ENCODE results near the gene FXYD5.

The FXYD5 gene

DNA sequence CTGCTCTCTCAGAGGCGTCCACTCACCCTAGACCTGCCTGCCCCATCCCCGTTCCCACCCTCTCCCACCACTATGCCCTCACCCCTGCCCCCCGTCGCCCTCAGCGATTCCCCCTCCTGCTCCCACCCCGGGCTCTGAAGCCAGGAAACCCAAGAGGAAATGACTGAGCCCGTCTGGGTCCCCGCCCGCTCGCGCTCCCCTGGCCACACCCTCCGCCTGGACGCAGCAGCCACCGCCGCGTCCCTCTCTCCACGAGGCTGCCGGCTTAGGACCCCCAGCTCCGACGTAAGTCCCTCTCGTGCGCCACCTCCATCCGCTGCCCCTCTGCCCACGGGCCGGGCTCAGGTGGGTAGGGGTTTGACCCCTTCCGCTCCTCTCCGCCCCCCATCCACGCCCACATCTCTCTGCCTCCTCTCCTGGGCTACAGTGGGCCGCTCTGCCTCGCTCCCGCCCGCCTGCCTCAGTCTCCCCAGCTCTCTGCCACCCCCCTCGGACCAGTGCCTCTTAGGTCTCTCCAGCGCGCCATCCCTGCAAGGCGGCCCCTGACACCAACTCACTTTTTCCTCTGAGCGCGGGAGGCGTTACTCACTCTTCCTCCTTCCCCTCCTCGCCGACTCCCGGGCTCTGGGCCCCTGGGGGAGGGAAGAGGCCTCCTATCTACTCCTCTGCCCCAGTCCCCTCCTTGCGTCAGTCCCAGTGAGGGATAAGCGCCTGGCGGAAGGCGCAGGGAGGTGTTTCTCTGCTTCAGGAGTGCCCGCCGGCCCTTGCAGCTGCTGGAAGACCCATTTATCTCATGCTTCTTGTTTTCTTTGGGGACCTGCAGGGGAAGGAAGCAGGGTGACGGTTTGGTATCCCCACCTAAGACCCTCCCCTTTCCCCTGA is at the start of gene FXYD5:
Gene FXYD5 (plus strand): TSS at position 211 of the 882 bp plus-strand sequence. CDS start 816 bp downstream, outside the sequence.
- no peak for DNase-seq (ENCODE audit: low read depth)

- DNase-seq (ENCODE audit: low read depth): no peak
These were observed 49.5 kb upstream of the FXYD5 start for GRCh38 chr19:35105047-35105410.

DNA sequence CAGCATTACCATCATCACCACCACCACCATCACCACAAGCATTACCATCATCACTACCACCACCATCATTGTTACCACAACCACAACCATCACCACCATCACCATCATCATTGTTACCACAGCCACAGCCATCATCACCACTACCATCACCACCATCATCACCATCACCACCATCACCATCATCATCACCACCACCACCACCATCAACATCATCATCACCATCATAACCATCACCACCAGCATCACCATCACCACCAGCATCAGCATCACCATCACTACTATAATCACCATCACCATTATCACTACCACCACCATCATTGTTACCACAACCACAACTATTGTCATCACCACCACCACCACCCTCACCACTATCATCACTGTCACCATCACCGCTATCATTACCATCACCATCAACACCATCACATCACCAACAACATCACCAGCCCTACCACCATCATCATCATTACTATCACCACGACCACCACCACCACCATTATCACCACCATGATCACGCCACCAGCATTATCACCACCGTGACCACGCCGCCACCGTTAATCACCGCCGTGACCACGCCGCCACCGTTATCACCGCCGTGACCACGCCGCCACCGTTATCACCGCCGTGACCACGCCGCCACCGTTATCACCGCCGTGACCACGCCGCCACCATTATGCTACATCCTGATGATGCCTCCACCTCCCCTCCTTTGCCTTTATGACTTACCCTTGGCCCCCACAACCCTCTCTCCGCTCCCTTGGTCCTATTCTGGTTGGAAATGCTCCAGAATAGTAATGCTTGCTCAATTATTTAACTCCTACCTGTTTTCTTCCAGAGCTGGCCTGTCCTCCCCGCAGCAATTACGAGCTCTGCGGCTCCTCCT is 48.9 kb upstream of the FXYD5 start:
- no peak for DNase-seq (ENCODE audit: low read depth)

DNA sequence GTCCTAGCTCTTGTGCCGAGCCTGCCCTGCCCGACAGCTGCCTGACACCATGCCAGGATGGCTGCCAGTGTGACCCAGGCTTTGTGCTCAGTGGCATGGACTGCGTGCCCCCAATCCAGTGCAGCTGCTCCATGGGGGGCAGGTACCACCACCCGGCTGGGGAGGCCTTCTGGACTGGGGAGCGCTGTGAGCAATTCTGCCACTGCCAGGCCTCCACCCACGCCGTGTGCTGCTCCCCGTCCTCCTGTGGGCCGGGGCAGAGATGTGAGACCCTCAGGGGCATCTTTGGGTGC is 48.3 kb upstream of the FXYD5 start:
- DNase-seq (ENCODE audit: low read depth): no peak

GRCh38 chr19:35106898-35107541 is 47.5 kb upstream of the FXYD5 start:
- DNase-seq (ENCODE audit: low read depth): no peak

DNA sequence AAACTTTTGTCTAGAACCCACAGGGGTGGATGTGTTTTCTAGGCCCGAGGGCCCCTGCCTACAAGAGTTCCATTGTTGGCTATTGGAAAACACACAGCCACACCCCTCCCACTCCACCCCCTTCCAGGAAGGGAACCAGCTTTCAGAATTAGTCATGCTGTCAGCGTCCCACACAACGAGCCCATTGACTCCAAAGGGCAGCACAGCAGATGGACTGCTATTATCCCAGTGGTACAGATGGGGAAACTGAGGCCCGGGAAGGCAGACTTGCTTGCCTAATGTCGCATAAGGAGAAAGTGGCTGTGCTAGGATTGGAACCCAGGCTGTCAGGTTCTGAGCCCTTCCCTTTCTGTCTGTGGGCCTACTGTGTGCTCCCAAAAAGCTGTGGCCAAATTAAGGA is 47.0 kb upstream of the FXYD5 start:
- no peak for DNase-seq (ENCODE audit: low read depth)

GRCh38 chr19:35108730-35109129 is 45.8 kb upstream of the FXYD5 start:
- DNase-seq (ENCODE audit: low read depth): no peak

DNA sequence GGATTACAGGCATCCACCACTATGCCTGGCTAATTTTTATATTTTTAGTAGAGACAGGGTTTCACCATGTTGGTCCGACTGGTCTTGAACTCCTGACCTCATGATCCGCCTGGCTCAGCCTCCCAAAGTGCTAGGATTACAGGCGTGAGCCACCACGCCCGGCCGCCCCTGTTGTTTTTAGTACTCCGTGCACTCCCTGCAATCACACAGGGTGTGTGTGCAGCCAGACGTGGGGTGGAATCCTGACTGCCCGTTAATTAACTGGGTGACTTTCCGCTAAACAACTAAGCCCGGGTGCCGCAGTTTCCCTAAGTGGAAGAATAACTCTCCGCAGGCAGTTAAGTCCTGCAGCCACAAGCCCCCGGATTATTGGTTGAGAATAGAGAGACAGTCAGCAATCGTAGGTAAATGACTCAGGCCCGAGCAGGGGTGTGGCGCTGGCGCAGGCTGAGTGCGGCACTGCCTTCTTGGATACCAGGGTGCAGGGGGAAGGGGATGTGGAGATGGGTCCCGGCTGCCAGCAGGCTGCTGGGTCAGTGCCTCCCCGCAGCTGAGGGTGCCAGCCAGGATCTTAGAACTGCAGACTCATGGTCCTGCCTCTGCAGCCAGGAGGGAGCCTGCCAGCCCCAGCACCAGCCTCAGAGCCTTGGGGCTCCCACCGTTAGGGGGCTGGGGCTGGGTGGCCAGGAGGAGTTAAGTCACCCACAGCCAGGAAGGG is 45.0 kb upstream of the FXYD5 start:
- DNase-seq (ENCODE audit: low read depth): no peak

- DNase-seq (ENCODE audit: low read depth): no peak
These were observed 43.6 kb upstream of the FXYD5 start for GRCh38 chr19:35110974-35111373.

DNA sequence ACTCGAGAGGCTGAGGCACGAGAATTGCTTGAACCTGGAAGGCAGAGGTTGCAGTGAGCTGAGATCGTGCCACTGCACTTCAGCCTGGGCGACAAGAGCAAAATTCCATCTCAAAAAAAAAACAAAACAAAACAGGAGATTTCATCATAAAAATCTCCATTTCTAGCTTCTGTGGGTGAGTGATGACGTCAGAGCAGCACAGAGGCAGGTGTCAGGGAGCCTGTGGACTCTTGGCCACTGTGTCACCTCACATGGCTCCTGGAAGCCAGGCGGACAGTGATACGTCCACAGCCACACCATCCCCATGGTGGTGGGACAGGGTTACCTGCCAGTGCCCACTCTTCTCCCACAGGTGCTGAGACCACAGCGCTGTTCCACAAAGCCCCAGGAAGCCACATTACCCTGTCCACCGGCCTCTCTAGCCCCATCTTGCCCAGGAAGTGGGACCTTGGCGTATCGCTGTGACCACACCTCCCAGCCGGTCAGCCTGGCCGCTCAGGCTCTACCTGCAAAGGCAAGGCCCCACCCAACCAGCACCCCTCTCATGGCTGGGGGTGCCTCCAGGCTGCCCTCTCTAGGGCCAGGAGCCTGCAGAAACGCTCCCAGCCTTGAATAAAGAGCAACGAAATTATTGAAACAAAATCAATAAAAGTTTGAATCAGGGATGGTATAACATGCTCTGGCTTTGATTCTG is 41.4 kb upstream of the FXYD5 start:
- DNase-seq (ENCODE audit: low read depth): no peak

DNA sequence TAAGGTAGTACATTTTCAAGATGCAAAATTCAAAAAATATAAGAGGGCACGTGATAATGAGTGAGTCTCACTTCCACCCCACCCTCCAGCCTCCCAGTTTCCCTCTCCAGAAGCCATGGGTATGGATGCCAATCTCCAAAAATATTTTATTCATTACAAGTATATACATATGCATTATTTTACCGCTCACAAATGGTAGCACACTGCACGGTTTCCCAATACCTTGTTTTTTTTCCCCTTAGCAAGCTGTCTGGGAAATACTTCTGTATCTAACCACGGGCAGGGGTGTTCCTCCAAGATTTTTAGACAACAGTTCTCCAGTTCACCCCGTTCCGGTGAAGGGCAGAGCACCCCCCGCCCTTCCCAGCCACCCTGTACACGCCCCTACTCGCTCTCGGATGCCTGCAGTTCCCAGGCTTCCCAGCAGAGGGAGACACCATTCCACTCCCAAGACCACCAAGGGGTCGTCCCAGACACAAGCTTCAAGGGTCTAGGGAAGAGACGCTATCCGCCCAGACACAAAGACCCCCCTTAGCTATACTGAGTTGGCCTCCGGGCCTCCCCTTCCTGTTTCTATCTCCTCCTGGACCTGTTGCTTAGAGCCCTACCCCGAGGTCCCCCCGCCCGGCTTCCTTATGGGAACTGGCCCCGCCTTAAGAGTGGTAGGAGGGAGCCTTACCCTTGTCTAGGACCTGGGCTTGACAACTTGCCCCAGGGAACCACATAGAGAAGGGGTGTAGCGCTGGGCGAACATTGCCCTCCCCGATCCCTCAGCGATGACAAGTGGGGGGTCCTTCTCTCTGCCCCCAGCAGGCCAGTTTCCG is 40.0 kb upstream of the FXYD5 start:
- no peak for DNase-seq (ENCODE audit: low read depth)

GRCh38 chr19:35115177-35115951 is 39.2 kb upstream of the FXYD5 start, which contains the start of gene FXYD3:
Gene FXYD3, plus strand, starts transcription at chr19:35115823. Its CDS starts 3,554 bp downstream, at chr19:35119377.
- no peak for DNase-seq (ENCODE audit: low read depth)

- no peak for DNase-seq (ENCODE audit: low read depth)
These were observed 38.3 kb upstream of the FXYD5 start for GRCh38 chr19:35116072-35116801.

DNA sequence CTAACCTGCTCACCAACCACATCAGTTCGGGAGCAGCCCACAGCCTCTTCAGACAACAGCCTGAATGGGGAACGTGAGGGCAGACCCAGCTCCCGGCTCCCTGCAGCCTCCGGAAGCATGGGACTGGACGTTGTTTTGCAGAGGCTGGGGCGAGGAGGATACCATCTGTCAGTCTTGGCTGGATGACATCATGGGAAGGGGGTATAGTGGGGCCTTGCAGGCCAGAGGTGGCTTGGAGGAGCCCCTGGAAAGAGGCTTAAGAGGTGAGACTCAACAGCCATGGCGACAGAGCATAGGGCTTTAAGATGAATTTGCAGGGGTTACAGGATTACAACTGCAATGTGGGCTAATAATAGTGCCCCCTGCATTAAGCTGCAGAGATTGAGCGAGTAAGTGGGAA is 37.4 kb upstream of the FXYD5 start:
- no peak for DNase-seq (ENCODE audit: low read depth)

- no peak for DNase-seq (ENCODE audit: low read depth)
These were observed 36.7 kb upstream of the FXYD5 start for GRCh38 chr19:35117799-35118198.

- no peak for DNase-seq (ENCODE audit: low read depth)
These were observed 36.1 kb upstream of the FXYD5 start for GRCh38 chr19:35118268-35119020.

DNA sequence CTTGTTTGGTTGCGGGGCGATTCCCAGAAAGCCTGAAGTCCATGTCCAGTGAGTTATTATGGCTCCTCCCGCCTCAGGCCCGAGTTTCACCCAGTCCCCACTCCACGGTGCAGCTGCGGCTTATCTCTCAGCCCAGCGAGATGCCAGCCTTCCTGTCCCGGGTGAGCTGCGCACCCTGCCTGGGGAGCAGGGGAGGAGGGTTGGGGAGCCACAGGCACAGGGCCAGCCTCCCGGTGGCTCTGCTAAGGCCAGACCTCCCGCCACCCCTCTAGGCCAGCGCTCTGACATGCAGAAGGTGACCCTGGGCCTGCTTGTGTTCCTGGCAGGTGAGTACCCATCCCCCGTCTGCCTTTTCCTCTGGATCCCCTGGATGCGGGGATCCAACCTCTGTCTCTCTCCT is 35.4 kb upstream of the FXYD5 start:
- DNase-seq (ENCODE audit: low read depth): no peak

- DNase-seq (ENCODE audit: low read depth): no peak
These were observed 34.9 kb upstream of the FXYD5 start for GRCh38 chr19:35119578-35120155.
